ENCODE data around the gene UST. TPM values are rescaled to one million over a fixed set of nuclear protein-coding genes. Genes with fewer than 3 reads are reported as not detected.
A peak's percentile ranks its signal among the peaks of the same experiment; 100 is the strongest.

The UST gene
- total RNA-seq, 1 donor from 2014 or later: 5.2 TPM

DNA sequence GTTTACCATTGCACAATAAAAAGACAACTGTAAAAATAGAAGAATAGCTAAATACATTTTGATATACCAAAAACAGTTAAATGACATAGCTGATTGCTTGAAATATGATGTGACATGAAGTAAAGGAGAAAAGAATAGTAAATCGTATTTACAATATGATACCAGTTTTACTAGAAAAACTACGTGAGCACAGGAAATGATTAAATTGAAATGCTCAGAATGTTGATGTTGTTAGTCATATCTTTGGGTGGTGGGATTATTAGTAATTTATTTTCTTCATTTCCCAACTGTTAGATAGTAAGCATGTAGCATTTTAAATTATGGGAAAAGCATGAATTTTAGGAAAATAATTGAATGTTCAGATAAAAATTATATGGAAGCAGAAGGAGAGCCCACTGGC lies 302.4 kb downstream of the UST start:
- no peak overlapping the region for H3K4me3 ChIP-seq (ENCODE audit: low read depth, low read length)
- no peaks in the 10 kb centered on the region for H3K27me3 ChIP-seq (ENCODE audit: control insufficient read depth, insufficient read depth, low read length)
- TF ChIP-seq, protein P1, sequence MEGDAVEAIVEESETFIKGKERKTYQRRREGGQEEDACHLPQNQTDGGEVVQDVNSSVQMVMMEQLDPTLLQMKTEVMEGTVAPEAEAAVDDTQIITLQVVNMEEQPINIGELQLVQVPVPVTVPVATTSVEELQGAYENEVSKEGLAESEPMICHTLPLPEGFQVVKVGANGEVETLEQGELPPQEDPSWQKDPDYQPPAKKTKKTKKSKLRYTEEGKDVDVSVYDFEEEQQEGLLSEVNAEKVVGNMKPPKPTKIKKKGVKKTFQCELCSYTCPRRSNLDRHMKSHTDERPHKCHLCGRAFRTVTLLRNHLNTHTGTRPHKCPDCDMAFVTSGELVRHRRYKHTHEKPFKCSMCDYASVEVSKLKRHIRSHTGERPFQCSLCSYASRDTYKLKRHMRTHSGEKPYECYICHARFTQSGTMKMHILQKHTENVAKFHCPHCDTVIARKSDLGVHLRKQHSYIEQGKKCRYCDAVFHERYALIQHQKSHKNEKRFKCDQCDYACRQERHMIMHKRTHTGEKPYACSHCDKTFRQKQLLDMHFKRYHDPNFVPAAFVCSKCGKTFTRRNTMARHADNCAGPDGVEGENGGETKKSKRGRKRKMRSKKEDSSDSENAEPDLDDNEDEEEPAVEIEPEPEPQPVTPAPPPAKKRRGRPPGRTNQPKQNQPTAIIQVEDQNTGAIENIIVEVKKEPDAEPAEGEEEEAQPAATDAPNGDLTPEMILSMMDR (IDR thresholded peaks at IDR 0.05; ENCODE audit: insufficient read depth, low read length, poor library complexity, severe bottlenecking): no peak
- DNase-seq (ENCODE audit: low read depth): no peak
- H3K36me3 ChIP-seq (ENCODE audit: control insufficient read depth, insufficient read depth, low read length): no peaks in the 10 kb centered on the region

DNA sequence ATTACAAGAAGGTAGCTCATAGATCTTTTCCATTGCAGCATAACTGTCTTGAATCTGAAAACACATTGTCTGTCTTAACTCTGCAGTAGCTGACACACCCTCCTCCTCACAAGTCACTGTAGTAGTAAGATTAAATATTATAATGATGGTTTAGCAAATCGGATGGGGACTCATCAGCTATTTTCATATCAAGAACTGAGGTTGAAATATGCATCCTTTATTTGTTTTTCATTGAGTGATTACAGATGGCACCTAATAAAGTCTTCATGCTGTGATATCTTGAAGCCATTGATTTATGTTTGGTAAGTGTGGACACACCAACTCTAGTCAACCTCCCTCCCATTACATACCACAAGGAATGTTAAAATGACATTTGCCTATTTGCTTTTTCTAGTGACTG lies 303.3 kb downstream of the UST start:
- Histone ChIP-seq H3K27me3 (ENCODE audit: control insufficient read depth, insufficient read depth, low read length) (no peaks in the 10 kb centered on the region), H3K36me3 (ENCODE audit: control insufficient read depth, insufficient read depth, low read length) (no peaks in the 10 kb centered on the region), H3K4me3 (ENCODE audit: low read depth, low read length) (no peak overlapping the region)
- DNase-seq (ENCODE audit: low read depth): no peak
- TF ChIP-seq, protein P1 (IDR thresholded peaks at IDR 0.05; ENCODE audit: insufficient read depth, low read length, poor library complexity, severe bottlenecking): no peak

DNA sequence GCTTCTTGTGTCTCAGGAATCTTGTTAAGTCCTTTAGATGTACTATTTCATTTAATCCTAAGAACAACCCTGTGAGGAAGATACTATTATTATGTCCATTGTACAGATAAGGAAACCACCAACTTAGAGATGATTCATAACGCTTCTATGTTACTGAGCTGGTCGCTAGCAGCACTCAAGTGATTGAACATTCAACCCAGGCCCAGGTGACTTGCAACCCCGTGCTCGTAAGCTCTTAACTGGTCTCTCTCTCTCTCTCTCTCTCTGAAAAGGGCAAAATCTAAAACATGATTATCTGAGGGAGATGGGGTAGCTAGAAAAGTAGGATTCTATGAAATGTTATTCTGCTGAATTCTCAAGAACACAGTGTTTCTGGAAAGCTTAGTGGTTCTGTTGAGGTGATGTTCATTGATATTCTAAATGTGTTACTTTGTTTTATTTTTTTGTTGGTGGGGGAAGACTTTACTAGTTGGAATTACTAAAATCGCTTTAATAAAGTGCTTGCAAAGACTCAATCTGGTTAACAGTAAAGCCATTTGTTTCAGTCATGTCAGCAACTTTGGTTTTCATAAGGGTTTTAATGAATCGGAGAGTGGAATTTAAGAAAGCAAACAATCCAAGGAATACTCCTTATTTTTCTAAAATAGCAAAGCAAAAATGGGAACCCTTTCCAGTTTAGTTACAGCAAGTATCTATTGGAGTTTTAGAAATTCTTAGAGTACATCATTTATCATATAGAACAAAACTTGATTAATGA lies 305.7 kb downstream of the UST start:
- no peaks in the 10 kb centered on the region for H3K27me3 ChIP-seq (ENCODE audit: control insufficient read depth, insufficient read depth, low read length)
- H3K4me3 ChIP-seq (ENCODE audit: low read depth, low read length): no peak overlapping the region
- TF ChIP-seq, protein P1 (IDR thresholded peaks at IDR 0.05; ENCODE audit: insufficient read depth, low read length, poor library complexity, severe bottlenecking): no peak
- H3K36me3 ChIP-seq (ENCODE audit: control insufficient read depth, insufficient read depth, low read length): no peaks in the 10 kb centered on the region
- no peak for DNase-seq (ENCODE audit: low read depth)

DNA sequence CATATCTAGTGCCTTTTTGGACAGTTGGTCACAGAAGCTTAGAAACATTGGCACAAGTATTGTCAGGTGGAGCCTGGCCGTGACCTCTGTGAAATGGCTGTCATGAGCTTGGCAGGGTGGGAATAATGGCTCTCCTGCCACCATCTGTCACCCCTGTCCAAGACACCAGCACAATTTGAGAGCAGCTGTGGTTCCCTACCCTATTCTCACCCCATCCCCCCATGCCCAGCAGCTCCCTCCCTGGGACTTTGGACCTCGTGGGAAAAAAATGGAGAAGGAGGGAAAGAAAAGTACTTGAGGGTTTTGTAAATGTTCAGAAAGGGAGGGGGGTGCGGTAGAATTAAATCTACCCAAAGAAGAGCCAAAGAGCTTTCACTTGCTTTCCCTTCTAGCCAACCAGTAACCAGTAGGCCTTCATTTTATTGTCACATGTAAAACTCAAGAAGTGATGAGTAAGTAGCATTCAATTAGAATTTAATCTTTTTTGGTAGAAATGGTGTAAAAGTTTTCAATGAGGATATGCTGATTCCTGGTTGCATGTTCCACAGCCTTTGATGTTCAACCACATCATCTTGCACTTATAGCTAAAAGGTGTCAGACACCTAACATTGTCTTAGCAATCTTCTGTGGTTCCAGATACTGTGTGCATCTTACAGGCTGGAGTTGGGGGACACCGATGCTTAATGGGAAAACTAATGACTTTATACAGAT lies 307.2 kb downstream of the UST start:
- H3K27me3 ChIP-seq (ENCODE audit: control insufficient read depth, insufficient read depth, low read length): no peaks in the 10 kb centered on the region
- no peaks in the 10 kb centered on the region for H3K36me3 ChIP-seq (ENCODE audit: control insufficient read depth, insufficient read depth, low read length)
- TF ChIP-seq, protein P1 (IDR thresholded peaks at IDR 0.05; ENCODE audit: insufficient read depth, low read length, poor library complexity, severe bottlenecking): no peak
- no peak for DNase-seq (ENCODE audit: low read depth)
- H3K4me3 ChIP-seq (ENCODE audit: low read depth, low read length): no peak overlapping the region

DNA sequence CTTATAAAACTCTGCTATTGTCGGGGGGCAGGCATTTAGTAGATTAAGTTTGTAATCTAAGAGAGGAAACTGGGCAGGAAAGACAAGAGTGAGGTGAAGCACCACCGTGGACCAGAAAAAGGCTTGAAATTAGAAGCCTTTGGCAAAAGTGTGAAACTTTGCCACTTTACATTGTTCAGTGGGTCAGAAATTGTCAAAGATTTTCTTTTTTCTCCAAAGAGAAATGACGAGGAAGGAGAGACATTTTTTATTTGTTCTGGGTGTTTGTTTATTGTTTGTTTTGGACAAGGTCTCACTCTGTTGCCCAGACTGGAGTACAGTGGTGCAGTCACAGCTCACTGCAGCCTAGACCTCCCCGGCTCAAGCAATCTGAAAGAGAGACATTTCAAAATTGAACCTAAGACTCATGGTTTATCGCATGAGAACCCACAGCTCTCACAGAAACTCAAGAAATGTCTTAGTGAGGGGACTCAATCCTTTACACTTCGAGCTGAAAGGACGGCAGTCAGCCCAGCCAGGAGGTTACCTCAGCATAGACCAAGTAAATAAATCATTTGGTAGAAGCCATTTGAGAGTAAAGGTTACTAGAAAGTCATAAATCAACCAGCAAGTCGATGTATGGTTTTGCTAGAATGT lies 307.8 kb downstream of the UST start:
- H3K4me3 ChIP-seq (ENCODE audit: low read depth, low read length): no peak overlapping the region
- no peaks in the 10 kb centered on the region for H3K36me3 ChIP-seq (ENCODE audit: control insufficient read depth, insufficient read depth, low read length)
- peak; percentile 26 for DNase-seq (ENCODE audit: low read depth)
- no peaks in the 10 kb centered on the region for H3K27me3 ChIP-seq (ENCODE audit: control insufficient read depth, insufficient read depth, low read length)
- TF ChIP-seq, protein P1 (IDR thresholded peaks at IDR 0.05; ENCODE audit: insufficient read depth, low read length, poor library complexity, severe bottlenecking): no peak
